HG02884 (cell line): ENCODE measurements around the gene ITGB4.

Source experiments
- ATAC-seq: cut with Tn5 transposase; IDR thresholded peaks from one replicate; pipeline ENCODE4 v1.9.1; 2021; ENCODE audit warnings: mild to moderate bottlenecking, moderate library complexity; ENCODE audit not compliant: unreplicated experiment

The ITGB4 gene

GRCh38 chr17:75731086-75731715 is 9.9 kb downstream of the ITGB4 start:
- no peak for ATAC-seq

GRCh38 chr17:75731716-75732498 is 10.6 kb downstream of the ITGB4 start:
- ATAC-seq = no peak

- no peak for ATAC-seq
Measured at GRCh38 chr17:75733471-75733870, 12.2 kb downstream of the ITGB4 start.

- ATAC-seq = no peak
Measured at GRCh38 chr17:75734674-75735294, 13.5 kb downstream of the ITGB4 start.

GRCh38 chr17:75736173-75736835 is 15.0 kb downstream of the ITGB4 start:
- ATAC-seq = no peak

GRCh38 chr17:75737133-75737962 is 16.1 kb downstream of the ITGB4 start:
- ATAC-seq = no peak

- no peak for ATAC-seq
Measured at GRCh38 chr17:75738218-75738802, 17.1 kb downstream of the ITGB4 start.

- no peak for ATAC-seq
Measured at GRCh38 chr17:75739174-75739573, 17.9 kb downstream of the ITGB4 start.

- ATAC-seq = no peak
Measured at GRCh38 chr17:75739801-75740200, 18.5 kb downstream of the ITGB4 start.

GRCh38 chr17:75740215-75740614 is 19.0 kb downstream of the ITGB4 start:
- ATAC-seq = no peak

- ATAC-seq = no peak
Measured at GRCh38 chr17:75740631-75741077, 19.4 kb downstream of the ITGB4 start.

- no peak for ATAC-seq
Measured at GRCh38 chr17:75742337-75742736, 21.1 kb downstream of the ITGB4 start.

- no peak for ATAC-seq
Measured at GRCh38 chr17:75743625-75744206, 22.5 kb downstream of the ITGB4 start.

- no peak for ATAC-seq
Measured at GRCh38 chr17:75748706-75749105, 27.4 kb downstream of the ITGB4 start.

- ATAC-seq = no peak
Measured at GRCh38 chr17:75749545-75750389, 28.5 kb downstream of the ITGB4 start.

GRCh38 chr17:75750661-75751423 is 29.6 kb downstream of the ITGB4 start:
- no peak for ATAC-seq

GRCh38 chr17:75751676-75752404 is 30.6 kb downstream of the ITGB4 start:
- ATAC-seq = no peak

GRCh38 chr17:75752405-75752709 is 31.1 kb downstream of the ITGB4 start:
- ATAC-seq = no peak
